Measurements from ENCODE around the gene KHNYN. TPM values are rescaled to one million over a fixed set of nuclear protein-coding genes. Genes with fewer than 3 reads are reported as not detected.

KHNYN gene
- total RNA-seq, 2 experiments from 2014 or later, result 104 to 105 TPM

- Mint-ChIP-seq H3K4me1 (peaks cover 35% of the 10 kb centered on the region), H3K36me3 (peaks cover 22% of the 10 kb centered on the region), H3K4me3 (no peak overlapping the region), H3K27ac (no peak overlapping the region), H3K27me3 (no peaks in the 10 kb centered on the region), H3K9me3 (no peaks in the 10 kb centered on the region)
- no peak for ATAC-seq (ENCODE audit: low read depth)
- POLR2A ChIA-PET, result interaction anchor here (0.6 to 5.3 kb wide), 12 partner anchors 9 to 358 kb away, joined by 3 to 135 read pairs (median 22); partner anchors contain the start of genes ADCY4, CHMP4A, CIDEB and DHRS1
- no peak for DNase-seq
These were observed 2.7 kb downstream of the KHNYN start for GRCh38 chr14:24432259-24433131.

- H3K27ac Mint-ChIP-seq, result no peak overlapping the region
- H3K4me1 Mint-ChIP-seq, result peaks cover 38% of the 10 kb centered on the region
- DNase-seq (no peak), ATAC-seq (ENCODE audit: low read depth) (no peak)
- peaks cover 30% of the 10 kb centered on the region for H3K36me3 Mint-ChIP-seq
- no peak overlapping the region for H3K4me3 Mint-ChIP-seq
- no peaks in the 10 kb centered on the region for H3K9me3 Mint-ChIP-seq
- H3K27me3 Mint-ChIP-seq, result no peaks in the 10 kb centered on the region
- POLR2A ChIA-PET, result interaction anchor here (1.5 kb wide), 1 partner anchor 94 kb away, joined by 4 read pairs; the partner anchor contains the start of gene RIPK3
These were observed 4.3 kb downstream of the KHNYN start for GRCh38 chr14:24434036-24434435.

DNA sequence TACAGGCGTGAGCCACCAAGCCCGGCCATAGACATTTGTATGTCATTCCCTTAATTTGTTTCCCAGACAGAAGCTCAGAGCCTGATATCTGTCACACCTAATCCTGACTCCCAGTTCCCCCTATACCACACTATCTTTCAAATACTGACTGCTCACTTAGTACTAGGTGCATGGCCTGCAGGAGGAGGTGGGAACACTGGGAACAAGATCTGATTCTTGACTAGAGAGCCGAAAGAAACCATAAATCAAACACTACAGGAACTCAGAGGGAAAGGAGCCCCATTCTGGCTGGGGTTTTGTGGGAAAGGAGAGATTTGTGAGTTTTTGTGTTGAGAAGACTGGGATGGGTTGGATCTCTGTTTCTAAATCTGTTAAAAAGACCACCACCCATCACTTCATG, 4.9 kb downstream of the KHNYN start:
- POLR2A ChIA-PET, result interaction anchor here (1.5 to 3.7 kb wide), 2 partner anchors 95 to 102 kb away, joined by 4 to 31 read pairs; partner anchors contain the start of gene RIPK3
- Mint-ChIP-seq H3K9me3 (no peaks in the 10 kb centered on the region), H3K27ac (no peak overlapping the region), H3K36me3 (peaks cover 35% of the 10 kb centered on the region), H3K27me3 (no peaks in the 10 kb centered on the region), H3K4me1 (peaks cover 36% of the 10 kb centered on the region), H3K4me3 (no peak overlapping the region)
- ATAC-seq (ENCODE audit: low read depth) (no peak), DNase-seq (no peak)

DNA sequence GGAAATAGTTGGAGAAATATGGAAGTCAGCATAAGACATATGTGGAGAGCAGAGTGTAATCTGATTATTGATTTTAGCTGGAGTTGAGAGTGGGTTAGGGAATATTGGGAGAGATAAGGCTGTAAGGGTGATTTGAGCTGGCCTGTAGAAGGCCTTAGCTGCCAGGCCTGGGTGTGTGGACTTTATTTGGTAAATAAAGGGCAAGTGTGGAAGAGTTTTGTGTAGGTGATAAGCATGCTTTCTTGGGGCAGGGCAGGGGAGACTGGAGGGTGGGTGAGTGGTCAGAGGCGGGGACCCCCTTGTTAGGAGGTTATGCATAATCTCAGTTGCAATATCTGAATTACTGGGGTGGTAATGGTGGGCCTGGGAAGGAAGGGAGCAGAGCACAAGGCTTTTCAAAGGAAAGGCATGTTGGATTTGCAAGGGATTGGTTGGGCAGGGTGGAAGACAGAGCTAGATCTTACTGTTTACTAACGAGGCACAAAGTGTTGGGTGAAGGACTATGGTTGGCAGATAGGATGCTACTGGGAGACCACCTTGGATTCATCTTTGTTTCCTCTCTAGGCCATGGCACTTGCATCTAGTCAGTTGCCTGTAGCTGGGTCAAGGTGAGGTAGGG, 5.5 kb downstream of the KHNYN start:
- POLR2A ChIA-PET, result interaction anchor here (0.8 to 3.7 kb wide), 4 partner anchors 95 to 102 kb away, joined by 4 to 31 read pairs (median 6); partner anchors contain the start of gene RIPK3
- Mint-ChIP-seq H3K4me1 (peaks cover 37% of the 10 kb centered on the region), H3K27me3 (no peaks in the 10 kb centered on the region), H3K4me3 (no peak overlapping the region), H3K9me3 (no peaks in the 10 kb centered on the region), H3K36me3 (peaks cover 36% of the 10 kb centered on the region), H3K27ac (peak overlapping the region; percentile 1)
- ATAC-seq (ENCODE audit: low read depth) (no peak), DNase-seq (no peak)

GRCh38 chr14:24435998-24436354, 6.2 kb downstream of the KHNYN start:
- H3K27ac Mint-ChIP-seq, result no peak overlapping the region

GRCh38 chr14:24436355-24437019, 6.7 kb downstream of the KHNYN start:
- ATAC-seq (ENCODE audit: low read depth) (peak; percentile 24), DNase-seq (no peak)
- H3K27ac Mint-ChIP-seq, result peak overlapping the region; percentile 89
- POLR2A ChIA-PET, result interaction anchor here (0.6 to 3.7 kb wide), 7 partner anchors 96 to 301 kb away, joined by 3 to 31 read pairs (median 7); partner anchors contain the start of genes PSME1, RIPK3 and TINF2
- H3K27me3 Mint-ChIP-seq, result no peaks in the 10 kb centered on the region
- no peaks in the 10 kb centered on the region for H3K9me3 Mint-ChIP-seq
- H3K4me1 Mint-ChIP-seq, result peaks cover 38% of the 10 kb centered on the region
- peak overlapping the region; percentile 75 for H3K4me3 Mint-ChIP-seq
- peaks cover 36% of the 10 kb centered on the region for H3K36me3 Mint-ChIP-seq

More at GRCh38 chr14:24435998-24436354, 6.2 kb downstream of the KHNYN start:
- DNase-seq, result no peak
- H3K4me3 Mint-ChIP-seq, result no peak overlapping the region
- no peaks in the 10 kb centered on the region for H3K9me3 Mint-ChIP-seq
- H3K27me3 Mint-ChIP-seq, result no peaks in the 10 kb centered on the region
- H3K4me1 Mint-ChIP-seq, result peaks cover 42% of the 10 kb centered on the region
- H3K36me3 Mint-ChIP-seq, result peaks cover 36% of the 10 kb centered on the region
- POLR2A ChIA-PET, result interaction anchor here (0.8 to 3.7 kb wide), 3 partner anchors 96 to 103 kb away, joined by 4 to 31 read pairs (median 8); partner anchors contain the start of gene RIPK3
- no peak for ATAC-seq (ENCODE audit: low read depth)

GRCh38 chr14:24437020-24437735, 7.4 kb downstream of the KHNYN start:
- POLR2A ChIA-PET, result interaction anchor here (0.6 to 3.7 kb wide), 9 partner anchors 72 to 301 kb away, joined by 3 to 31 read pairs (median 3); partner anchors contain the start of genes PSME1, RIPK3 and TINF2
- Mint-ChIP-seq H3K36me3 (peaks cover 33% of the 10 kb centered on the region), H3K9me3 (no peaks in the 10 kb centered on the region), H3K27me3 (no peaks in the 10 kb centered on the region), H3K27ac (peak overlapping the region; percentile 89), H3K4me1 (peaks cover 39% of the 10 kb centered on the region), H3K4me3 (peak overlapping the region; percentile 75)
- DNase-seq (no peak), ATAC-seq (ENCODE audit: low read depth) (peak; percentile 37)

DNA sequence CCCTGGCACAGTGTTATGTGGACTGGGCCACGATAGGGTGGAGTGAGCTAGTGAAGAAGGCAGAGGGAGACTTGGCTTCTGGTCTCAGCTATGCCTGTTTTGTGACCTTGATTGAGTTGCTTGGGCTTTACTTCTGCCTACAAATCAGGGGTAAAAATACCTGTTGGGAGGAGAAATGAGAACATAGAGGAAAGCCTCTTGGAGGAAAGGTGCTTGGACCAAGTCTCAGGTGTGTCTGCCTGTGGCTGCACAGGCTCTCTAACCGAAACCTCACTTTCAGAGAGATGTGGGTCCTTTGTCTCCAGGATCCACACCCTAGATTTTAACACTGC, 7.9 kb downstream of the KHNYN start:
- Mint-ChIP-seq H3K4me1 (peaks cover 41% of the 10 kb centered on the region), H3K9me3 (no peaks in the 10 kb centered on the region), H3K27ac (peak overlapping the region; percentile 89), H3K27me3 (no peaks in the 10 kb centered on the region), H3K36me3 (peaks cover 33% of the 10 kb centered on the region), H3K4me3 (peak overlapping the region; percentile 34)
- POLR2A ChIA-PET, result interaction anchor here (0.7 to 3.7 kb wide), 5 partner anchors 72 to 195 kb away, joined by 3 to 31 read pairs (median 3); partner anchors contain the start of gene TINF2
- DNase-seq (no peak), ATAC-seq (ENCODE audit: low read depth) (no peak)

DNA sequence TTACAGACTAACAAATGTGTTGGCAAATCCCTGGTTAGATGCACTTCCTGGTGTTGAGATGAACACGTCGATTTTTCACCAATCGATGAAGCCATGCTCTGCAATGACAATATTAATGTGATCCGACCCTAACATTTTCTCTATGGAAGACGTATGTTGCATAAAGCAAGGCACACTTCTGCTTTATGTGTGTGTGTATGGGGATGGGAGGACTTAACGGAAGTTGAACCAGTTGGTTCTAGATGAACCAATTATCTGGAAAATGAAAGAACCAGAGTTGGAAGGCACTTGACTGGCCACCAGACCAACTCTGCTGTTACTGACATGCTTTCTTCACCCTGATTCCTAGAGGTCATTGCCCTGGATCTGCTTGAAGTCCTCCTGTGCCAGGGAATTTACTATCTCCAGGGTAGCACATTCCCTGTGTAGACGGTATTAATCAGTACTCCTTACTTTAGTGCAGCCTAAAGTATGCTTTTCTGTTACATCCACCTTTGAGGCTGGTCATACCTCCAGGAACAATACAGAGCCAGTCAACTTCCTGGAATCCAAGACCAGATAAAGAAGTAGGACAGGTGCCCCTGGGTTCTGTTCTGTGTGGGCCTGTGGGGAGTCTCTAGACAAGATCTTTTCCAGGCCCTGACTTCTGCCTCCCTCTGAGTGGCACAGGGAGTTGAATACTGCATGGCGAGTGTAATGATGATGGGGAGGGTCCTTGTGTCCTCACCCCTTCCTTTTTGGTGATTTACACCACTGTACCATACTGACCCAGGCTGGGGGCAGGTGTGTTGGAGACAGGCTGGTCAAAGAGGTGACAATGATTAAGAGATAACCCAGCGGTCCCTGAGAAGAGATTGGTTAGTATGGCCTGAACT, 8.7 kb downstream of the KHNYN start:
- POLR2A ChIA-PET, result interaction anchor here (1.0 to 5.4 kb wide), 3 partner anchors 8 to 106 kb away, joined by 3 to 68 read pairs (median 31); partner anchors contain the start of genes CBLN3 and KHNYN
- DNase-seq (no peak), ATAC-seq (ENCODE audit: low read depth) (no peak)
- peak overlapping the region; percentile 89 for H3K27ac Mint-ChIP-seq
- no peaks in the 10 kb centered on the region for H3K27me3 Mint-ChIP-seq
- no peaks in the 10 kb centered on the region for H3K9me3 Mint-ChIP-seq
- H3K4me3 Mint-ChIP-seq, result no peak overlapping the region
- H3K36me3 Mint-ChIP-seq, result peaks cover 27% of the 10 kb centered on the region
- H3K4me1 Mint-ChIP-seq, result peaks cover 43% of the 10 kb centered on the region

- Mint-ChIP-seq H3K4me1 (peaks cover 43% of the 10 kb centered on the region), H3K9me3 (no peaks in the 10 kb centered on the region), H3K27me3 (no peaks in the 10 kb centered on the region), H3K27ac (peak overlapping the region; percentile 4), H3K4me3 (no peak overlapping the region), H3K36me3 (peaks cover 24% of the 10 kb centered on the region)
- ATAC-seq (ENCODE audit: low read depth) (no peak), DNase-seq (no peak)
- POLR2A ChIA-PET, result interaction anchor here (5.4 kb wide), 1 partner anchor 9 kb away, joined by 68 read pairs; the partner anchor contains the start of genes CBLN3 and KHNYN
These were observed 9.5 kb downstream of the KHNYN start for GRCh38 chr14:24439257-24439656.

DNA sequence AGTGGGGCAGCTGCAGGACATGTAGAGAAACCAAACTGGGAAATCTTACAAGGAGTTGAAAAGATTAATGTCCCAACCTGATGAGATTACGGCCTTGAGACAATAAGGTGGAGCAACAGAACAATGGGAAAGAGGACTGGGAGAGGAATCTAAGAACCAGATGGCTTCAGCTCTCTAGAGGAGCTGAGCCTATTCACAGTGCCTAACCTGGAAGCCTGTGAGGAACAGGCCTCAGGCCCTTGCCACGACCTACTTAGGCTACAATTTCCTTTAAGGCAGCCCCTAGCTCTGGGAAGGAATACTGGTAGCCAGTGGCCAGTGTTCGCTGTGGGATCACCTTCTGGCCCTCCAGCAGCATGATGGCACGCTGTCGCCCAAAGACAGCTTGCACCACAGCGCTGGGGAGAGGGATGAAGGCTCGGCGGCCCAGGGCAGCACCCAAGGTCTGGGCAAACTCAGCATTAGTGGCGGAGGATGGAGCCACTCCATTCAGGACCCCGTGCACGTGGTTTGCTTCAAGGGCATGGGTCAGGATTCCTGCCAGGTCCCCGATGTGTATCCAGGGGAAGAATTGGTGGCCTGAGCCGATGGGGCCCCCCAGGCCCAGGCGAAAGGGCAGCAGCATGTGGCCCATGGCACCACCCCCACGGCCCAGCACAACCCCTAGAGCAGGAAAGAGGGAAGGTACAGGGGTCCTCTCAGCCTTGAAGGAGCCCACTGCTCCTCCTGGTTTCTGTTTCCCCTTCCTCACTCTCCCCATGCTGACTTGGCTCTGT, 10.3 kb downstream of the KHNYN start:
- DNase-seq, result no peak
- Mint-ChIP-seq H3K27me3 (no peaks in the 10 kb centered on the region), H3K36me3 (peaks cover 21% of the 10 kb centered on the region)

More for the DNA sequence above, 10.3 kb downstream of the KHNYN start:
- POLR2A ChIA-PET, result interaction anchor here (5.4 kb wide), 1 partner anchor 9 kb away, joined by 68 read pairs; the partner anchor contains the start of genes CBLN3 and KHNYN
- Mint-ChIP-seq H3K9me3 (no peaks in the 10 kb centered on the region), H3K4me3 (no peak overlapping the region), H3K4me1 (peaks cover 43% of the 10 kb centered on the region), H3K27ac (no peak overlapping the region)
- ATAC-seq (ENCODE audit: low read depth), result no peak

All from activated naive CD8-positive, alpha-beta T cell treated with anti-CD3 and anti-CD28 coated beads, Interleukin-2, amount 10 ng/mL, durations not matched to agents 7 days and 5 days (primary cell).